SU-DHL-6 (cell line): ENCODE results near the gene SARM1.

Experiments used
- H2AFZ ChIP-seq: fragments of 200-600 bp; sonication (generic); 2 replicates; pipeline ENCODE4 v1.6.1; 2014; ENCODE audit warnings: low read depth, mild to moderate bottlenecking, moderate library complexity, mixed read lengths, antibody characterized with exemption, low read length; ENCODE audit not compliant: severe bottlenecking
- H3F3A ChIP-seq: fragments of 200-600 bp; shearing (Covaris generic); 2 replicates; pipeline ENCODE4 v1.6.0; 2016; ENCODE audit warnings: antibody characterized with exemption, mild to moderate bottlenecking; ENCODE audit not compliant: insufficient read depth
- H3K27ac ChIP-seq: fragments of 200-600 bp; sonication (generic); 2 replicates; pipeline ENCODE4 v1.5.1; 2016; ENCODE audit warnings: low read depth, mild to moderate bottlenecking, low read length, moderate library complexity, mixed read lengths
- H3K27me3 ChIP-seq: fragments of 200-600 bp; sonication (generic), shearing (Covaris generic); 2 replicates; pipeline ENCODE4 v1.6.0; 2014; ENCODE audit warnings: mild to moderate bottlenecking, low read length
- H3K36me3 ChIP-seq: fragments of 200-600 bp; sonication (generic); 2 replicates; pipeline ENCODE4 v1.6.1; 2014; ENCODE audit warnings: mild to moderate bottlenecking, low read length, mixed read lengths
- H3K4me2 ChIP-seq: fragments of 300-600, 200-600 bp; shearing (Covaris generic), sonication (generic); 2 replicates; pipeline ENCODE4 v1.6.0; 2014; ENCODE audit warnings: low read length, low read depth, mild to moderate bottlenecking; ENCODE audit not compliant: poor library complexity, severe bottlenecking
- H3K4me3 ChIP-seq: fragments of 200-600 bp; sonication (generic); 2 replicates; pipeline ENCODE4 v1.5.1; 2014; ENCODE audit warnings: antibody characterized with exemption, low read length, mild to moderate bottlenecking, mixed read lengths; ENCODE audit not compliant: insufficient read depth, poor library complexity, severe bottlenecking
- H3K79me2 ChIP-seq: fragments of 200-600 bp; sonication (generic); 2 replicates; pipeline ENCODE4 v1.6.1; 2014; ENCODE audit warnings: mild to moderate bottlenecking, low read length, moderate library complexity; ENCODE audit not compliant: insufficient read depth
- H3K9ac ChIP-seq: fragments of 200-600 bp; sonication (generic); 2 replicates; pipeline ENCODE4 v1.7.0; 2014; ENCODE audit warnings: mild to moderate bottlenecking, low read length
- H3K9me2 ChIP-seq: fragments of 200-600 bp; sonication (generic); replicated peaks from 2 replicates; pipeline ENCODE4 v1.6.1; 2014; ENCODE audit warnings: low read length; ENCODE audit not compliant: insufficient read depth
- H3K9me3 ChIP-seq: fragments of 200-600 bp; sonication (generic); 2 replicates; pipeline ENCODE4 v1.6.1; 2014; ENCODE audit warnings: low read length, mixed read lengths; ENCODE audit not compliant: insufficient read depth
- H4K20me1 ChIP-seq: fragments of 200-600 bp; sonication (generic); 2 replicates; pipeline ENCODE4 v1.6.1; 2014; ENCODE audit warnings: low read depth, mild to moderate bottlenecking, antibody characterized with exemption, low read length, moderate library complexity, mixed read lengths
- CTCF ChIP-seq: fragments of 200-600 bp; sonication (generic); IDR thresholded peaks from one replicate; pipeline ENCODE4 v1.5.1; 2017; ENCODE audit warnings: antibody characterized with exemption, mild to moderate bottlenecking, low read length, moderate library complexity; ENCODE audit not compliant: insufficient read depth, poor library complexity, severe bottlenecking
- EZH2phosphoT487 ChIP-seq: fragments of 200-600 bp; sonication (generic), shearing (Covaris generic); conservative IDR thresholded peaks from 2 replicates; pipeline ENCODE4 v1.6.1; 2018; ENCODE audit warnings: mild to moderate bottlenecking, antibody characterized with exemption, low read length, moderate library complexity, mixed read lengths

SARM1 gene

GRCh38 chr17:28357061-28357900, 14.2 kb upstream of the SARM1 start, which contains the start of gene POLDIP2:
Gene POLDIP2, minus strand, starts transcription at chr17:28357527. Its CDS starts 79 bp downstream, at chr17:28357448.
- Histone ChIP-seq H3K27me3 (no peaks in the 10 kb centered on the region), H2AFZ (peak within 1 kb of the TSS; percentile 90), H3K9me2 (no peaks in the 10 kb centered on the region), H3K79me2 (peaks cover 28% of the 10 kb centered on the region), H3K9ac (peak within 1 kb of the TSS; percentile 96), H3K27ac (peak within 1 kb of the TSS; percentile 2; the same call in 1 of the 2 replicates), H3K9me3 (no peaks in the 10 kb centered on the region), H3K4me3 (peak within 1 kb of the TSS; percentile 92), H3K4me2 (peak within 1 kb of the TSS; percentile 87), H3F3A (no peaks in the 10 kb centered on the region), H4K20me1 (no peaks in the 10 kb centered on the region), H3K36me3 (no peaks in the 10 kb centered on the region)
- TF ChIP-seq EZH2phosphoT487, result no peak
- TF ChIP-seq CTCF, result no peak

GRCh38 chr17:28357901-28358197, 13.6 kb upstream of the SARM1 start:
- H4K20me1 ChIP-seq, result no peaks in the 10 kb centered on the region
- H3K4me2 ChIP-seq, result peak overlapping the region; percentile 86
- H2AFZ ChIP-seq, result peak overlapping the region; percentile 62
- TF ChIP-seq CTCF (no peak), EZH2phosphoT487 (no peak)
- H3K27me3 ChIP-seq, result no peaks in the 10 kb centered on the region
- H3K9me3 ChIP-seq, result no peaks in the 10 kb centered on the region
- H3K27ac ChIP-seq, result no peak overlapping the region
- H3K36me3 ChIP-seq, result no peaks in the 10 kb centered on the region
- H3F3A ChIP-seq, result no peaks in the 10 kb centered on the region
- H3K9ac ChIP-seq, result peak overlapping the region; percentile 96
- H3K4me3 ChIP-seq, result peak overlapping the region; percentile 92
- H3K9me2 ChIP-seq, result no peaks in the 10 kb centered on the region
- peaks cover 28% of the 10 kb centered on the region for H3K79me2 ChIP-seq

DNA sequence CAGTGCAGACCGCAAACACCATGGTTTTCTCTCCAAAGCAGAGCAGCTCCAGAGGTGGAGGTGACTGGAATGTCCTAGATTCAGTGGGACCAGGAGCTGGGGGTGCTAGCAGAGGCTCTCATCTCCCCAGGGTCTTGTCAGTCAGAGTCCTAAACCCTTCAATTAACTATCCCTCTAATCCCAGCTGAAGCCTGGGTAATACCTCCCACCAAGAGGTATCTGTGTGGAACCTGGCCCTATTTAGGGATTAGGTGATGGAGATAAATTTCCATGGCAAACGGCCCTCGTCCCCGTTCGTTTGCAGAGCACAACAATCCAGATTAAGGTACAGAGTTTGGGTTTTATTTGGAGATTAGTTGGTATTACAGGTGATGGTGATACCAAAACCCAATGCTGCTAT, 8.3 kb upstream of the SARM1 start:
- Histone ChIP-seq H3K36me3 (no peaks in the 10 kb centered on the region), H3K9me2 (no peaks in the 10 kb centered on the region), H2AFZ (no peak overlapping the region), H3K9me3 (no peaks in the 10 kb centered on the region), H3K27ac (no peak overlapping the region), H3K79me2 (peaks cover 4% of the 10 kb centered on the region), H4K20me1 (no peaks in the 10 kb centered on the region), H3K4me2 (no peak overlapping the region), H3K9ac (no peak overlapping the region), H3K4me3 (no peak overlapping the region), H3K27me3 (no peaks in the 10 kb centered on the region), H3F3A (no peaks in the 10 kb centered on the region)
- TF ChIP-seq CTCF, result no peak
